HG03558 (cell line): Measurements from ENCODE around the gene LSAMP.
"Not testable (repeated sequence)": the region's sequence is repeated elsewhere in the genome, so short reads cannot be mapped to it uniquely, and the experiment has no call there.

Experiments used
- ATAC-seq: cut with Tn5 transposase; IDR thresholded peaks from one replicate; pipeline ENCODE4 v1.9.1; 2021; ENCODE audit warnings: moderate number of reproducible peaks; ENCODE audit not compliant: unreplicated experiment; ENCODE audit errors: extremely low read depth

LSAMP gene

GRCh38 chr3:115791271-115792153 is 653.8 kb downstream of the LSAMP start:
- ATAC-seq = not testable (repeated sequence)

GRCh38 chr3:115790759-115791158 is 654.5 kb downstream of the LSAMP start:
- no peak for ATAC-seq

- no peak for ATAC-seq
Observed at GRCh38 chr3:115789481-115789880, 655.8 kb downstream of the LSAMP start.

GRCh38 chr3:115788921-115789470 is 656.3 kb downstream of the LSAMP start:
- no peak for ATAC-seq

DNA sequence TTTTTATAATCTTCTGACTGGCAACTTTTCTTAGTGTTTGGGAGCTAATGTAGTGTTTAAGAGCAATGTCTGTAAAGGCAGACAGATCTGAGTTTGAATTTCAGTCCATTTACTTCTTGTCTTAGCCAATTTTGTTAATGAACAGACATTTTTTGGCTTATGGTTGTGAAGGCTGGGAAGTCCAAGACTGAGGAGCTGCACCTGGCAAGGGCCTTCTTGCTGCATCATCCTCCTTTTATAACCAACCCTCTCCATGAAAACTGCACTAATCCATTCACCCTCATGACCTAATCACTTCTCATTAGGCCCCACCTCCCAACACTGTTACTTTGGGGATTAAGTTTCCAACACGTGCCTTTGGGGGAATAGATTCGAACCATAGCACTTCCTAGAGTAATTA is 657.5 kb downstream of the LSAMP start:
- ATAC-seq = no peak

DNA sequence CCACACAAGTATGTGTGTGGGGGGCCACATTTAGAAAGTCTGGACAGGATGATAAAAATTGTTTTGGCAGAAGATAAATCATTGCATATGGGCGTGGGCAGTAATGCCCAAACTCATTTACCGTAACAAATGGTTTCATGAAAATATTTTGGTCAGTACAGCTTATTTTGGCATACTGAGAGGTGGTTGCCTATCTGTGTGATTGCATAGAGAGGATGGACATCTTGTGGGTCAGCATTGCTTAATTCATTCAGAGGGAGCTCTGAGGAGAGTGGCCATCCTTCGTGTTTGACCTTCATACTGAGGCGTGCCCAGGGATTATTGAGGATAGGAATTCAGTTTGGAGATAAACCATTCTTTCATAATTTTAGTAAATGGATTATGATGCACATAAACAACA is 659.5 kb downstream of the LSAMP start:
- ATAC-seq = no peak

- no peak for ATAC-seq
Observed at GRCh38 chr3:115784739-115785536, 660.3 kb downstream of the LSAMP start.

- peak; percentile 76 for ATAC-seq
Observed at GRCh38 chr3:115783938-115784738, 661.1 kb downstream of the LSAMP start.

DNA sequence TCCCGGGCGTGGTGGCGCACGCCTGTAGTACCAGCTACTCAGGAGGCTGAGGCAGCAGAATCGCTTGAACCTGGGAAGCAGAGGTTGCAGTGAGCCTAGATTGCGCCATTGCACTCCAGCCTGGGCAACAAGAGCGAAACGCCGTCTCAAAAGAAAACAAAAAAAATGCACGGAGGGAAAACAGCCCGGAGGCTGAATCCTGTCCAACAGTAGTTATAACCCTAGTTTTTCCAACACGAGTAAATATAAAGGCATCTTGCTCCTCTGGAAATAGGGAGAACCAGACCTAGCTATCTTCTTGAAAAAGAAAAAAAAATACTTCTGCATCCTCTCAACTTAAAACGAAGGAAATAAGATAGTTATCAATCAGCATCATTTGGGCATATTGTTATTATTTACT is 661.9 kb downstream of the LSAMP start:
- not testable (repeated sequence) for ATAC-seq

DNA sequence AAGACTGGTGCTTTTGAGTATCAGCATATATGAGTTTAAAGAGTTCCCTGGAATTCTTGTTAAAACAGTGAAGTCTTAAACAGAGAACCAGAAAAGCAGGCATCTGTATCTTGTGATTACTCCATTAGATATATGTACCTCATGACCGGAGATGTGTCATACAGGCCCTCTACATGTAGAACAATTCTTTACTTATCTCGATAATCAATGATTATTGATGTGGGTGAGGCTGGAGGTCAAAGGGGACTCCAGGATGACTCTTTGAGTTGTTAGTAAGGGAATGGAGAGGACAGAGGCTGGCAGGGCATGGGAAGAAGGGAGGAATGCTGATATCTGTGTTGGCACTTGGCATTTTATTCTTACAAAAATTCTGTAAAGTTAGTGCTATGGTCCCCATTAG is 666.3 kb downstream of the LSAMP start:
- ATAC-seq = no peak

- ATAC-seq = no peak
Observed at GRCh38 chr3:115772951-115773350, 672.3 kb downstream of the LSAMP start.

GRCh38 chr3:115768661-115769060 is 676.6 kb downstream of the LSAMP start:
- no peak for ATAC-seq

- no peak for ATAC-seq
Observed at GRCh38 chr3:115766587-115767482, 678.5 kb downstream of the LSAMP start.

DNA sequence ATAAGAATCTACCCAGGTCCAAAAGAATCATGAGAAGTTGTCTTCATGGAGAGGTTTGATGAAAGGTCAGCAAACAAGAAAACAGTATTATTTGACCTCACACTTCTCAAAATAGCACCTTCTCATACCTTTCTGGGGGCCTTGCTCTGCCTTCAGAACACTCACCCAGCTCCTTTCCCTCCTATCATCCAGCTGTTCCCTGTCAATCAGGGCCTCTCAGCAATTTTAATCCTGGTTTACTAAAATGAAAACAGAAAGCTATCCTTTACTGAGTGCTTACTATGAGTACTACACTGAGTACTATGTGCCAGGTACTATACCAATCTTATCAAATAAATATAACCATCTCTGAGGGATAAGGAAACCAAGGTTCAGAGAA is 683.4 kb downstream of the LSAMP start:
- no peak for ATAC-seq

- ATAC-seq = no peak
Observed at GRCh38 chr3:115760716-115761115, 684.6 kb downstream of the LSAMP start.

DNA sequence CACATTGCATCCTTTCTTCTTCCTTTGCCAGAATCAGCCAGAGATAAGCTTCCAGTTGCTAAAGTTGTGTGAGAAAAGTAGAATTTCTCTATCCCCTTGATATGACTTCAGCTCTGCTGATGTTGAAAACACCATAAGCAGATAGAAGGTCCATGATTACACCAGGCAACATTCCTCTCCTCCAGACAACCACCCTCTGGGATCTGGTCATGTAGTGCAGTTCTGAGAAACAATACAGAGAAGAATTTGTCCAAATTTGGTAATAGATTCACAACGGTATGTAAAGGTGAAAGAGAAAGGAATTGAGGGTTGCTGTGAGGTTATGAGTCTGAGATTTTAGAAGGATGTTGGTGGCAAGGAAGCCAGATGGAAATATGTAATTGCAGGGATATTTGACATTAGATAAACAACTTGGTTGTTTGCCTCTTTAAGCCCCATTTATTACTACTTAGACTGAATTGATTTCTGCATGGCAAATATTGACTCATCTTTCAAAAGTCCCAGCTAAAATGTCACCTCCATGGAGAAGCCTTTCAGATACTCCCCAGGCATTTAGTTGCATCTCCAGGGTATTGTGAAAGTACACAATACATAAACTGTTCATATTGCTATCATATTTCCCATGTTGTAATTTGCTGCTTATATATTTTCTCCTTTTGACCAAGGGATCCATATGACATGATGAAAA is 687.1 kb downstream of the LSAMP start:
- ATAC-seq = no peak

DNA sequence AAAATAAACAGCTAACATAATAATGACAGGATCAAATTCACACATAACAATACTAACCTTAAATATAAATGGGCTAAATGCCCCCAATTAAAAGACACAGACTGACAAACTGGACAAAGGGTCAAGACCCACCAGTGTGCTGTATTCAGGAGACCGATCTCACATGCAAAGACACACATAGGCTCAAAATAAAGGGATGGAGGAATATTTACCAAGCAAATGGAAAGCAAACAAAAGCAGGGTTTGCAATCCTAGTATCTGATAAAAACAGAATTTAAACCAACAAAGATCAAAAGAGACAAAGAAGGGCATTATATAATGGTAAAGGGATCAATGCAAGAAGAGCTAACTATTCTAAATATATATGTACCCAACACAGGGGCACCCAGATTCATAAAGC is 692.3 kb downstream of the LSAMP start:
- ATAC-seq = not testable (repeated sequence)
